ENCODE results near the gene RANBP3L. TPM values are rescaled to one million over a fixed set of nuclear protein-coding genes. Genes with fewer than 3 reads are reported as not detected.

RANBP3L gene
- total and polyA plus RNA-seq, 2 of the 4 experiments (the other 2 are of a cell fraction), result not detected

DNA sequence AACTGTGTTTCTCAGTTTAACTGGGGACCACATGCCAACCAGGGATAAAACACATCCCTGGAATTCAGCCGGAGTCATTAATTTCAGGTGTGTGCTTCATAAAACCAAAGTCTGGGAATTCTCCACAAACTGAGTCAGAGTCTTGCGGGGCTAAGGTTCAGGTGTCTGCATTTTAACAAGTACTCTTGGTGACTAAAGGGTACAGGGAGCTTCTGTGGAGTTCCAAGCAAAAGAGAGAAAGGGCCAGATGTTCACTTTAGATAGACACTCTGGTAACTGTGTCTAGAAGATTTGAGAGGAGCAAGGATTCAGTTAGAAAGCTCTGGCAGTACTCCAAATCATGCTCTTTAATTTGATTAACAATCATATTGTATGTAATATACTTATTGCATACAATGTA, 64.0 kb downstream of the RANBP3L start:
- Histone ChIP-seq H3K23ac (ENCODE audit: low read depth, low read length) (no peak overlapping the region), H2BK120ac (ENCODE audit: low read depth, low read length) (no peak overlapping the region), H4K91ac (ENCODE audit: insufficient read depth, low read depth, low read length) (no peak overlapping the region), H3K9ac (ENCODE audit: low read depth, low read length) (no peak overlapping the region), H3K4ac (ENCODE audit: low read depth, low read length) (no peak overlapping the region), H3K56ac (ENCODE audit: extremely low read depth, insufficient read depth, low read length) (no peak overlapping the region), H3K4me3 (ENCODE audit: insufficient read depth, low read depth, low read length) (no peak overlapping the region), H3K9me3 (ENCODE audit: control insufficient read depth, insufficient read depth, low read length) (no peaks in the 10 kb centered on the region), H2AFZ (replicated peaks; ENCODE audit: low read length, poor library complexity) (no peak overlapping the region), H3K27ac (ENCODE audit: insufficient read depth, low read length) (no peak overlapping the region), H2AK9ac (replicated peaks; ENCODE audit: low read depth, low read length, poor library complexity) (no peak overlapping the region), H4K8ac (ENCODE audit: low read depth in 2 of 2, low read length in 2 of 2) (no peak overlapping the region), H3K14ac (replicated peaks; ENCODE audit: low read depth, low read length) (no peak overlapping the region), H4K20me1 (ENCODE audit: insufficient read depth, low read length) (no peaks in the 10 kb centered on the region), H2AK5ac (ENCODE audit: low read depth, low read length) (no peak overlapping the region), H3K27me3 (ENCODE audit: control insufficient read depth, insufficient read depth, low read length) (no peaks in the 10 kb centered on the region), H2BK15ac (ENCODE audit: low read depth, low read length) (no peak overlapping the region), H2BK20ac (ENCODE audit: low read depth, low read length) (no peak overlapping the region), H3K4me1 (ENCODE audit: control insufficient read depth, insufficient read depth, low read length) (peaks cover 4% of the 10 kb centered on the region), H4K5ac (ENCODE audit: low read depth, low read length) (no peak overlapping the region), H3K18ac (ENCODE audit: low read depth, low read length) (no peak overlapping the region), H3K36me3 (ENCODE audit: control insufficient read depth, insufficient read depth, low read length) (no peaks in the 10 kb centered on the region), H3K79me1 (ENCODE audit: low read depth in 1 of 2, low read length in 2 of 2) (peaks cover 3 to 45% of the 10 kb centered on the region in 2 experiments; a peak in 3 of 4 replicates), H3K9me1 (ENCODE audit: insufficient read depth, low read length) (0 out of 2 replicates have a peak, but pooled peaks cover 3% of the 10 kb centered on the region), H2BK5ac (ENCODE audit: low read depth, low read length, poor library complexity, severe bottlenecking) (no peak overlapping the region), H3K4me2 (ENCODE audit: low read depth, low read length) (no peak overlapping the region)
- dilution Hi-C loops (cut with HindIII; ENCODE audit: low sequenced_read_pairs, unreplicated experiment) (no loop called here), in situ Hi-C loops (cut with MboI; ENCODE audit: low sequenced_read_pairs) (no loop called here), intact Hi-C loops (cut with micrococcal nuclease) (loop anchor here (2.0 kb wide), 1 partner anchor 35 kb away; no protein-coding TSS in a partner anchor)
- WGBS, 2 experiments (ENCODE audit: extremely low coverage in 2 of 2, insufficient read length in 1 of 2), result no CpG with 5 or more reads among the region's 2 CpGs
- CTCF ChIA-PET, result no interaction called here
- POLR2A ChIA-PET (ENCODE audit: unreplicated experiment), result no interaction called here
- BruUV-seq (replicated peaks), result no TSS peak
- DNase-seq, result no peak
- no peak for ATAC-seq (ENCODE audit: low read depth)
- no peak for TF ChIP-seq RCOR1 (IDR thresholded peaks at IDR 0.05; ENCODE audit: insufficient replicate concordance, low read length)
- no peak for TF ChIP-seq SMC3 (IDR thresholded peaks at IDR 0.05; ENCODE audit: low read depth, low read length)
- no peak for TF ChIP-seq CTCF (conservative IDR thresholded peaks at IDR 0.05; ENCODE audit: low read depth, low read length)
- TF ChIP-seq CHD1 (IDR thresholded peaks at IDR 0.05; ENCODE audit: low read depth, low read length), result no peak
- TF ChIP-seq RFX5 (IDR thresholded peaks at IDR 0.05; ENCODE audit: low read depth, low read length), result no peak
- TF ChIP-seq USF2 (IDR thresholded peaks at IDR 0.05; ENCODE audit: low read depth, low read length), result no peak
- no peak for TF ChIP-seq MAFK (IDR thresholded peaks at IDR 0.05; ENCODE audit: low read depth, low read length)
- no peak for TF ChIP-seq MXI1 (IDR thresholded peaks at IDR 0.05; ENCODE audit: borderline replicate concordance, low read depth, low read length)
- no peak for TF ChIP-seq MAZ (IDR thresholded peaks at IDR 0.05; ENCODE audit: borderline replicate concordance, low read depth, low read length)
- no peak for TF ChIP-seq CEBPB (IDR thresholded peaks at IDR 0.05; ENCODE audit: low read depth, low read length)
- TF ChIP-seq FOS (IDR thresholded peaks at IDR 0.05; ENCODE audit: low read depth, low read length), result no peak
- no peak for TF ChIP-seq RAD21 (IDR thresholded peaks at IDR 0.05; ENCODE audit: low read length)
- TF ChIP-seq, protein P1, sequence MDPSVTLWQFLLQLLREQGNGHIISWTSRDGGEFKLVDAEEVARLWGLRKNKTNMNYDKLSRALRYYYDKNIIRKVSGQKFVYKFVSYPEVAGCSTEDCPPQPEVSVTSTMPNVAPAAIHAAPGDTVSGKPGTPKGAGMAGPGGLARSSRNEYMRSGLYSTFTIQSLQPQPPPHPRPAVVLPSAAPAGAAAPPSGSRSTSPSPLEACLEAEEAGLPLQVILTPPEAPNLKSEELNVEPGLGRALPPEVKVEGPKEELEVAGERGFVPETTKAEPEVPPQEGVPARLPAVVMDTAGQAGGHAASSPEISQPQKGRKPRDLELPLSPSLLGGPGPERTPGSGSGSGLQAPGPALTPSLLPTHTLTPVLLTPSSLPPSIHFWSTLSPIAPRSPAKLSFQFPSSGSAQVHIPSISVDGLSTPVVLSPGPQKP (IDR thresholded peaks at IDR 0.05; ENCODE audit: borderline replicate concordance, low read depth, low read length), result no peak
- no peak for TF ChIP-seq POLR2A (IDR thresholded peaks at IDR 0.05; ENCODE audit: low read depth, low read length)
- no peak for TF ChIP-seq NFE2L2 (IDR thresholded peaks at IDR 0.05; ENCODE audit: low read depth, low read length)
- no peak for TF ChIP-seq BHLHE40 (IDR thresholded peaks at IDR 0.05; ENCODE audit: low read depth, low read length)

All from IMR-90 (cell line).